ENCODE results near the gene FADS2. TPM values are rescaled to one million over a fixed set of nuclear protein-coding genes. Genes with fewer than 3 reads are reported as not detected.

Gene FADS2
- total RNA-seq, 1 experiment from 2014 or later = 423 TPM

DNA sequence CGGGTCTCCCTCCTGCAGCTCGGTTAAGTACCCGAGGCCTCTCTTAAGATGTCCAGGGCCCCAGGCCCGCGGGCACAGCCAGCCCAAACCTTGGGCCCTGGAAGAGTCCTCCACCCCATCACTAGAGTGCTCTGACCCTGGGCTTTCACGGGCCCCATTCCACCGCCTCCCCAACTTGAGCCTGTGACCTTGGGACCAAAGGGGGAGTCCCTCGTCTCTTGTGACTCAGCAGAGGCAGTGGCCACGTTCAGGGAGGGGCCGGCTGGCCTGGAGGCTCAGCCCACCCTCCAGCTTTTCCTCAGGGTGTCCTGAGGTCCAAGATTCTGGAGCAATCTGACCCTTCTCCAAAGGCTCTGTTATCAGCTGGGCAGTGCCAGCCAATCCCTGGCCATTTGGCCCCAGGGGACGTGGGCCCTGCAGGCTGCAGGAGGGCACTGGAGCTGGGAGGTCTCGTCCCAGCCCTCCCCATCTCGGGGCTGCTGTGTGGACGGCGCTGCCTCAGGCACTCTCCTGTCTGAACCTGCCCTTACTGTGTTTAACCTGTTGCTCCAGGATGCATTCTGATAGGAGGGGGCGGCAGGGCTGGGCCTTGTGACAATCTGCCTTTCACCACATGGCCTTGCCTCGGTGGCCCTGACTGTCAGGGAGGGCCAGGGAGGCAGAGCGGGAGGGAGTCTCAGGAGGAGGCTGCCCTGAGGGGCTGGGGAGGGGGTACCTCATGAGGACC, 38.3 kb downstream of the FADS2 start:
- H3K4me3 Mint-ChIP-seq = no peak overlapping the region
- peaks cover 28% of the 10 kb centered on the region for H3K36me3 Mint-ChIP-seq

DNA sequence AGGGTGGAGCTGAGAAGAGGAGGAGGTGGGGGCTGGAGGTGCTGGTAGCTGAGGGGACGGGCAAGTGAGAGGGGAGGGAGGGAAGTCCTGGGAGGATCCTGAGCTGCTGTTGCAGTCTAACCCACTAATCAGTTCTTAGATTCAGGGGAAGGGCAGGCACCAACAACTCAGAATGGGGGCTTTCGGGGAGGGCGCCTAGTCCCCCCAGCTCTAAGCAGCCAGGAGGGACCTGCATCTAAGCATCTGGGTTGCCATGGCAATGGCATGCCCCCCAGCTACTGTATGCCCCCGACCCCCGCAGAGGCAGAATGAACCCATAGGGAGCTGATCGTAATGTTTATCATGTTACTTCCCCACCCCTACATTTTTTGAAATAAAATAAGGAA, 38.9 kb downstream of the FADS2 start:
- no peaks in the 10 kb centered on the region for H3K9me3 Mint-ChIP-seq
- TF ChIP-seq, protein P1, sequence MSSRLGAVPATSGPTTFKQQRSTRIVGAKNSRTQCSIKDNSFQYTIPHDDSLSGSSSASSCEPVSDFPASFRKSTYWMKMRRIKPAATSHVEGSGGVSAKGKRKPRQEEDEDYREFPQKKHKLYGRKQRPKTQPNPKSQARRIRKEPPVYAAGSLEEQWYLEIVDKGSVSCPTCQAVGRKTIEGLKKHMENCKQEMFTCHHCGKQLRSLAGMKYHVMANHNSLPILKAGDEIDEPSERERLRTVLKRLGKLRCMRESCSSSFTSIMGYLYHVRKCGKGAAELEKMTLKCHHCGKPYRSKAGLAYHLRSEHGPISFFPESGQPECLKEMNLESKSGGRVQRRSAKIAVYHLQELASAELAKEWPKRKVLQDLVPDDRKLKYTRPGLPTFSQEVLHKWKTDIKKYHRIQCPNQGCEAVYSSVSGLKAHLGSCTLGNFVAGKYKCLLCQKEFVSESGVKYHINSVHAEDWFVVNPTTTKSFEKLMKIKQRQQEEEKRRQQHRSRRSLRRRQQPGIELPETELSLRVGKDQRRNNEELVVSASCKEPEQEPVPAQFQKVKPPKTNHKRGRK (CRISPR knock-in tag; IDR thresholded peaks at IDR 0.05; ENCODE audit: borderline replicate concordance) = no peak
- TF ChIP-seq, protein P2, sequence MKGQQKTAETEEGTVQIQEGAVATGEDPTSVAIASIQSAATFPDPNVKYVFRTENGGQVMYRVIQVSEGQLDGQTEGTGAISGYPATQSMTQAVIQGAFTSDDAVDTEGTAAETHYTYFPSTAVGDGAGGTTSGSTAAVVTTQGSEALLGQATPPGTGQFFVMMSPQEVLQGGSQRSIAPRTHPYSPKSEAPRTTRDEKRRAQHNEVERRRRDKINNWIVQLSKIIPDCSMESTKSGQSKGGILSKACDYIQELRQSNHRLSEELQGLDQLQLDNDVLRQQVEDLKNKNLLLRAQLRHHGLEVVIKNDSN (CRISPR knock-in tag; IDR thresholded peaks at IDR 0.05) = no peak
- TF ChIP-seq CBFB (CRISPR knock-in tag; IDR thresholded peaks at IDR 0.05; ENCODE audit: low read depth) = no peak
- no peak for DNase-seq (ENCODE audit: low spot score)
- CTCF ChIA-PET = interaction anchor here (0.6 to 1.6 kb wide), 5 partner anchors 32 to 241 kb away, joined by 3 to 10 read pairs (median 3); no protein-coding TSS in a partner anchor
- peaks cover 6% of the 10 kb centered on the region for H3K27me3 Mint-ChIP-seq (ENCODE audit: low read depth)
- H3K27ac Mint-ChIP-seq = no peak overlapping the region
- ATAC-seq = no peak
- peaks cover 23% of the 10 kb centered on the region for H3K36me3 Mint-ChIP-seq
- no peak overlapping the region for H3K4me3 Mint-ChIP-seq
- peaks cover 14% of the 10 kb centered on the region for H3K4me1 Mint-ChIP-seq
- POLR2A ChIA-PET = interaction anchor here (0.6 to 1.5 kb wide), 4 partner anchors 29 to 97 kb away, joined by 3 to 5 read pairs (median 4); no protein-coding TSS in a partner anchor

More for the DNA sequence above, 38.3 kb downstream of the FADS2 start:
- TF ChIP-seq OVOL2 (CRISPR knock-in tag; IDR thresholded peaks at IDR 0.05; ENCODE audit: borderline replicate concordance) (no peak), ZNF219 (CRISPR knock-in tag; IDR thresholded peaks at IDR 0.05; ENCODE audit: borderline replicate concordance) (no peak), SMAD4 (CRISPR knock-in tag; IDR thresholded peaks at IDR 0.05) (no peak), ATF1 (CRISPR knock-in tag; IDR thresholded peaks at IDR 0.05) (no peak), MYBL2 (CRISPR knock-in tag; IDR thresholded peaks at IDR 0.05) (no peak)
- TF ChIP-seq, protein P3, sequence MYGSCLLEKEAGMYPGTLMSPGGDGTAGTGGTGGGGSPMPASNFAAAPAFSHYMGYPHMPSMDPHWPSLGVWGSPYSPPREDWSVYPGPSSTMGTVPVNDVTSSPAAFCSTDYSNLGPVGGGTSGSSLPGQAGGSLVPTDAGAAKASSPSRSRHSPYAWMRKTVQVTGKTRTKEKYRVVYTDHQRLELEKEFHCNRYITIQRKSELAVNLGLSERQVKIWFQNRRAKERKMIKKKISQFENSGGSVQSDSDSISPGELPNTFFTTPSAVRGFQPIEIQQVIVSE (CRISPR knock-in tag; IDR thresholded peaks at IDR 0.05; ENCODE audit: borderline replicate concordance) = no peak
- POLR2A ChIA-PET = interaction anchor here (0.6 to 1.5 kb wide), 4 partner anchors 28 to 96 kb away, joined by 3 to 5 read pairs (median 4); no protein-coding TSS in a partner anchor
- H3K27me3 Mint-ChIP-seq (ENCODE audit: low read depth) = peaks cover 3% of the 10 kb centered on the region
- CTCF ChIA-PET = interaction anchor here (0.6 to 1.6 kb wide), 5 partner anchors 32 to 242 kb away, joined by 3 to 10 read pairs (median 3); no protein-coding TSS in a partner anchor
- ATAC-seq (no peak), DNase-seq (ENCODE audit: low spot score) (no peak)
- H3K4me1 Mint-ChIP-seq = peaks cover 13% of the 10 kb centered on the region
- no peak overlapping the region; the same call in 1 of the 2 replicates for H3K27ac Mint-ChIP-seq
- H3K9me3 Mint-ChIP-seq = no peaks in the 10 kb centered on the region

DNA sequence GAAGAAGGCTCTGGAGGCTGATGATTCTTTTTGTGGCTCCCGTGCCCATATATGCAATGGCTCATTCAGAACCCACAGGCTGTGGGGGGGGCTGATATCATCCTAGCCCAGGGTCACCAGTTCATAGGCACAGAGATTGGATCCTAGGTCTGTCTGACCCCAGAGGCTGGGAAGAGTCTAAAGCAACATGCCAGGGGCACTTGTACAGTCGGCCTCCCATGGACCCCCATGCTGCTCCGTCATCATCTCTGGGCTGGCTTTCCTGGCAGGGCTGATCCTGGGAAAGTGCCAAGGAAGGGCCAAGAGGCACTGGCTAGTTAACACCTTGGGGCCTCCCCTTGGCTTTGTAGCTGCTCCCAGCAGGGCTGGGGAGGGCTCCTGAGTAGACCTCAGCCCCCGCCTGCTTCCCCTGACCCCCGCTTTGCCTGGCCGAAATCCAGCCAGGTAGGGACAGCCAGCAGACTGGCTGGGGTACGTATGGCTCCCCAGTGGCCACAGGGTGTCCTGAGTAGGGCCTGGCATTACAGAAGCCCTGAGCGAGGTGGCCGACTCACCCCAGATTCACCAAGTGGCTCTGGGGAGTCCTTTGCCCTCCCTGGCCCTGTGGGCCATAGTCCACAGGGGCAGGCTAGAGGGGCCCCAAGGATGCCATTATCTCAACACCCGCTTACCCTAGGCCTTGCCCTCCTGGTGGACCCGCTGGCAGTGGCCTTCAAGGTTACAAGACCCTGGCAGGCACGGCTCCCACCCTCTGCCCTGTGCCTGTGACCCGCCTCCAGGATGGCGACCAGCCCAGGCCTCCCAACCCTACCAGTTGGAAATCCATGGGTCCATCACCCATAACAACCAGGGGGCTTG, 40.7 kb downstream of the FADS2 start:
- Mint-ChIP-seq H3K4me3 (no peak overlapping the region), H3K4me1 (peaks cover 14% of the 10 kb centered on the region), H3K36me3 (peaks cover 16% of the 10 kb centered on the region), H3K9me3 (no peaks in the 10 kb centered on the region), H3K27me3 (ENCODE audit: low read depth) (peaks cover 9% of the 10 kb centered on the region), H3K27ac (peak overlapping the region; percentile 45; the same call in 1 of the 2 replicates)
- ChIA-PET CTCF (interaction anchor here (1.0 to 8.1 kb wide), 10 partner anchors 16 to 240 kb away, joined by 3 to 118 read pairs (median 8); no protein-coding TSS in a partner anchor), POLR2A (interaction anchor here (2.2 kb wide), 1 partner anchor 72 kb away, joined by 5 read pairs; no protein-coding TSS in a partner anchor)
- no peak for DNase-seq (ENCODE audit: low spot score)
- 0 out of 2 replicates have a peak, but pooled peaks have one; percentile 49 for TF ChIP-seq EMX1 (CRISPR knock-in tag; IDR thresholded peaks at IDR 0.05)
- TF ChIP-seq NR3C1 (CRISPR knock-in tag; conservative IDR thresholded peaks at IDR 0.05; ENCODE audit: low read depth) = no peak
- no peak for TF ChIP-seq ZNF396 (CRISPR knock-in tag; IDR thresholded peaks at IDR 0.05; ENCODE audit: borderline replicate concordance)
- TF ChIP-seq, protein P4, sequence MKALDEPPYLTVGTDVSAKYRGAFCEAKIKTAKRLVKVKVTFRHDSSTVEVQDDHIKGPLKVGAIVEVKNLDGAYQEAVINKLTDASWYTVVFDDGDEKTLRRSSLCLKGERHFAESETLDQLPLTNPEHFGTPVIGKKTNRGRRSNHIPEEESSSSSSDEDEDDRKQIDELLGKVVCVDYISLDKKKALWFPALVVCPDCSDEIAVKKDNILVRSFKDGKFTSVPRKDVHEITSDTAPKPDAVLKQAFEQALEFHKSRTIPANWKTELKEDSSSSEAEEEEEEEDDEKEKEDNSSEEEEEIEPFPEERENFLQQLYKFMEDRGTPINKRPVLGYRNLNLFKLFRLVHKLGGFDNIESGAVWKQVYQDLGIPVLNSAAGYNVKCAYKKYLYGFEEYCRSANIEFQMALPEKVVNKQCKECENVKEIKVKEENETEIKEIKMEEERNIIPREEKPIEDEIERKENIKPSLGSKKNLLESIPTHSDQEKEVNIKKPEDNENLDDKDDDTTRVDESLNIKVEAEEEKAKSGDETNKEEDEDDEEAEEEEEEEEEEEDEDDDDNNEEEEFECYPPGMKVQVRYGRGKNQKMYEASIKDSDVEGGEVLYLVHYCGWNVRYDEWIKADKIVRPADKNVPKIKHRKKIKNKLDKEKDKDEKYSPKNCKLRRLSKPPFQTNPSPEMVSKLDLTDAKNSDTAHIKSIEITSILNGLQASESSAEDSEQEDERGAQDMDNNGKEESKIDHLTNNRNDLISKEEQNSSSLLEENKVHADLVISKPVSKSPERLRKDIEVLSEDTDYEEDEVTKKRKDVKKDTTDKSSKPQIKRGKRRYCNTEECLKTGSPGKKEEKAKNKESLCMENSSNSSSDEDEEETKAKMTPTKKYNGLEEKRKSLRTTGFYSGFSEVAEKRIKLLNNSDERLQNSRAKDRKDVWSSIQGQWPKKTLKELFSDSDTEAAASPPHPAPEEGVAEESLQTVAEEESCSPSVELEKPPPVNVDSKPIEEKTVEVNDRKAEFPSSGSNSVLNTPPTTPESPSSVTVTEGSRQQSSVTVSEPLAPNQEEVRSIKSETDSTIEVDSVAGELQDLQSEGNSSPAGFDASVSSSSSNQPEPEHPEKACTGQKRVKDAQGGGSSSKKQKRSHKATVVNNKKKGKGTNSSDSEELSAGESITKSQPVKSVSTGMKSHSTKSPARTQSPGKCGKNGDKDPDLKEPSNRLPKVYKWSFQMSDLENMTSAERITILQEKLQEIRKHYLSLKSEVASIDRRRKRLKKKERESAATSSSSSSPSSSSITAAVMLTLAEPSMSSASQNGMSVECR (CRISPR knock-in tag; IDR thresholded peaks at IDR 0.05; ENCODE audit: borderline replicate concordance) = 0 out of 2 replicates have a peak, but pooled peaks have one; percentile 4
- ATAC-seq = no peak

All from WTC11 (cell line).